HEK293T (cell line): Measurements from ENCODE around the gene LTA.

ENCODE experiments used
- BHLHE40 ChIP-seq: fragments of 450-650 bp; IDR thresholded peaks from 2 replicates; pipeline ENCODE4 v1.6.1; 2016; ENCODE audit warnings: mild to moderate bottlenecking, moderate library complexity, borderline replicate concordance
- ELF4 ChIP-seq: fragments of 450-650 bp; IDR thresholded peaks from 2 replicates; pipeline ENCODE4 v1.6.1; 2017; ENCODE audit warnings: antibody characterized with exemption
- FOXA1 ChIP-seq: fragments of 450-650 bp; IDR thresholded peaks from 2 replicates; pipeline ENCODE4 v1.6.1; 2016; ENCODE audit warnings: mild to moderate bottlenecking
- FOXK2 ChIP-seq: fragments of 450-650 bp; IDR thresholded peaks from 2 replicates; pipeline ENCODE4 v1.6.1; 2016; ENCODE audit warnings: mild to moderate bottlenecking
- HDGF ChIP-seq: fragments of 450-650 bp; IDR thresholded peaks from 2 replicates; pipeline ENCODE4 v1.6.1; 2017; ENCODE audit warnings: antibody characterized with exemption, borderline replicate concordance
- L3MBTL2 ChIP-seq: fragments of 450-650 bp; conservative IDR thresholded peaks from 2 replicates; pipeline ENCODE4 v1.6.1; 2016; ENCODE audit warnings: mild to moderate bottlenecking
- LEF1 ChIP-seq: fragments of 450-650 bp; IDR thresholded peaks from 2 replicates; pipeline ENCODE4 v1.6.1; 2017; ENCODE audit warnings: mild to moderate bottlenecking, borderline replicate concordance
- NFRKB ChIP-seq: fragments of 450-650 bp; IDR thresholded peaks from 2 replicates; pipeline ENCODE4 v1.6.1; 2016; ENCODE audit warnings: mild to moderate bottlenecking, moderate library complexity
- SP1 ChIP-seq: fragments of 450-650 bp; IDR thresholded peaks from 2 replicates; pipeline ENCODE4 v1.6.1; 2017
- SUZ12 ChIP-seq: fragments of 450-650 bp; IDR thresholded peaks from 2 replicates; pipeline ENCODE4 v1.6.1; 2016; ENCODE audit warnings: mild to moderate bottlenecking
- ZNF384 ChIP-seq: fragments of 450-650 bp; IDR thresholded peaks from 2 replicates; pipeline ENCODE4 v1.6.1; 2016

GRCh38 chr6:31559606-31559957, 12.5 kb upstream of the LTA start:
- no peak for TF ChIP-seq NFRKB
- no peak for TF ChIP-seq BHLHE40
- no peak for TF ChIP-seq ELF4
- TF ChIP-seq L3MBTL2: no peak
- no peak for TF ChIP-seq HDGF
- TF ChIP-seq SUZ12: no peak
- no peak for TF ChIP-seq SP1
- TF ChIP-seq FOXK2: no peak
- no peak for TF ChIP-seq LEF1
- TF ChIP-seq FOXA1: no peak
- TF ChIP-seq ZNF384: no peak
